Kidney glomerular epithelial cell (primary cell): ENCODE measurements around the gene CCDC85C.

Experiments used
- DNase-seq: peaks from one replicate; lab custom pipeline; 2025; lab: John Stamatoyannopoulos, UW

The CCDC85C gene

DNA sequence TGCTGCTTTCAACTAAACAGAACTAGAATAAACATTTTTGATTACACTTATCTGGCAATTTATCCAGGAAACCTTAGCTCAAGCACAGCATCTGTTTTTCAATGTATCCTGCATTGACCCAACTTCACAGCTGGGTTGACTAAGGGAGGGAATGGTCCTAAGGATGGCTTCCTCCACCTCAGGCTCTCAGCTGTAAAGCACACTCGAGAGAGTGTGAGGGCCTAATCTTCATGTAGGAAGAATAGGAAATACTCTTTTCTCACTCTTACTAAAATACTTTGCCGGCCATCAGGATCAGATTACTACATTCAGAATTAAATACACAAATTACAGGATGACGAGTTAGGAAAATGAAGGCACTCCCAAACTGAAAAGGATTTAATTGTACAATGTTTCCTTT lies 130.5 kb downstream of the CCDC85C start:
- no peak for DNase-seq

DNA sequence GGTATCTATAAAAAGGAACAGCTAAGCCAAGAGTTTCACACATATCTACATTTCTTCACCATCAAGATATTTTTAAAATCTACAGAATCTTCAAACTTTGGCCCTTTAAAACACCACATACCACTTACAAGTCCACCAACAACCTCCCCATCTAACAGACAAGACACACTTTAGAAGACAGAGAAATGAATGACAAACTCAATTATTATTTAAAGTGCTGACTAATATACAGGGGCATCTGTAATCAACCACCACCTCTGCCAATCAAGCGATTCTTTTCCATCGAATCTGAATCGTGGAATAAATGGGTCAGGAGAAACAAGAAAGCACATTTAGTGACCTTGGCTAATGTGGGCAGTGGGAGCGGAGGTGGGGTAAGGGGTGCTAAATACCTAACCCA lies 131.1 kb downstream of the CCDC85C start:
- peak; percentile 26 for DNase-seq

DNA sequence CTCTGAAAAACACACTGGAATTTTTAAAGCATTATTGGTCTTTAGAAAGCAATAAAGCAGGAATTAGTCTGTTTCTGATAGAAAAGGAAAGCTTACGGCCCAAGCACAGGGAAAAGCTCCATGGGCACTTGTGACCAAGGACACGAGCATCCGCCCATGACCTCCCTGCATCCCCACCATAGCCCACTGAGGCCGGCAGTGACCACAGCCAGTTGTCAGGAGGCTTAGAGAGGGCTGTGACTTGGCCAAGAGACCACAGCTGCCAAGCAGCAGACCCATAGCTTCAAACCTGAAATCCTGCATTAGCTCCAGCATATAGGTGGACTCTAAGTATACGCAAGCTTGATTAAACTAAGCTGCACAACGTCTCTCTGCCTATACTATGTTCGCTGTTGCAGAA lies 132.3 kb downstream of the CCDC85C start:
- no peak for DNase-seq

DNA sequence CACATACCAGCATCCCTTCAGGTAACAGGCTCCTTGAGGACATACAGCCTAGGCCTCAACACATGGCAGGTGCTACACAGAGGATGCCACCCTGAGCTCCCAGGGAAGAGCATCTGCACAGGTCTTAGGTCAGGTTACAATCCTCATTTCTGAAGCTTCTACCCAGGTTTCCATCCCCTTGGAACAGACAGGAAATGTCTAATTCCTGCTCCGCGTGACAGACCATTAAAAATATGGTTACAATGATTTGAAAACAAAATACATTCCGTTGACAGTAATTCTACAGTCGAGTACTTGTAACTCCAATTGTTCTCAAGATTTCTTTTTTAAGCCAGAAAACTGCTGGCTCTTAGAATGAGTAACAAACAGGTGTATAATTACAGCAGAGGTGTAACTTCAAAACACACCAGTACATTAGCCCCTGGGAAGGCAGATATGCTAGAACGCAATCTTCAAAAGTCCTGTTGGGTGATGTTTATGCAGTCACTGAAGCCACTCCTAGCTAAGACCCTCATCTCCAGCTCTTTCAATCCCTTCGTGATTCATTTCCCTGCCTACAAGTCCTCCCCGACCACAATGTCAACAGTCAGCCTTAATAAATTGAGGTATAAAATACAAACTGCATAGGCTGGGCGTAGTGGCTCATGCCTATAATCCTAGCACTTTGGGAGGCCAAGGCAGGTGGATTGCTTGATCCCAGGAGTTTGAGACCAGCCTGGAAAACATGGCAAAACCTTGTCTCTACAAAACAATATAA lies 135.0 kb downstream of the CCDC85C start:
- DNase-seq, result no peak

DNA sequence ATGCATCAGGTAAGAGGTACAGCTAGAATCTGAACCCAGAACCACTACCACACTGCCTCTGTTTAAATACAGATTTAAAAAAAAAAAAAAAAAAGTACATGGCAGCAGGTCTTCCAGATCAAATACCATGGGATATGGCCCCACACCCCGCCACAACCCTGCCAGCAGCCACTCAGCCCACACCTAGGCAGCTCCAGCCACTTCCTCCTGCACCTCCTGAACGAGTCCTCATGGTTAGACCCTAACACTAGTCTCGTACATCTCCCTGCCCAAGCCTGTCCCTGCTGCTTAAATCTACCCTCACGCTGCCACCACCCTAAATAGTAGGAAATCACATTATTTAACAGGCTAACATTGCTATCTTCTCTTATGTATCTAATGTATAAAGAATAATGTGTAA lies 135.9 kb downstream of the CCDC85C start:
- no peak for DNase-seq

DNA sequence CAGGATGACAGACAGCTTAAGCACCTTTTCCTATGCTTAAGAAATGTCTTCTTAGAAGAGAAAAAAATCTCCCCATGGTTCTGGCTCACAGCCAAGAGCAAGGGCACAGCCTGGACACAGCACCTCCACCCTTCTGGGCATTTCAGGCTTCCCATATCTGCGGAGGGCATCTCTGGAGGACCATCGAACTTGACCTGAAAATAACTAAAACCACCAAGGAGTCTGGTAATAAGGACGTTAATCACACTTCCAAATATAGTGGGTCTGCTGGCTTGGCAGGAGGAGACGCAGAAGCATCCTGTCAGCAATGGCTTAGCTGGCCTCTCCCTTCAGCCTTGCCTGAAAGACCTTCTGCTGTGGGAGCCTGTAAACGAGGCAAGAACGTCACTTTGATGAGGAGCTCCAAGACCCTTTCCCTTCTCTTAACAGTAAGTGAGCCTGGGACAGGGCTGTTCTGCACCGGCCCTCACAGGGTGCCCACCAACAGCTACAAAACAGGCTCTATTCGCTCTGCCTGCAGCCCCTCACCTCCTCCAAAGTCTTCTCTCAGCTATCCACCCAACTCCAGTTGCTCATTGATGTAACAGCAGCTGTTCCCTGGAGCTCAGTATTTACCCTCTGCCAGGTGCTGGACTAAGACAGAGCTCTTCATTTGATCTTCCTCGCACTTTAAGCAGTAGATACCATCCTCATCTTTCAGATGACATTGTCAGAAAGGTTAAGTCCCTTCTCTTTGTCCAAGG lies 136.5 kb downstream of the CCDC85C start:
- DNase-seq, result no peak

DNA sequence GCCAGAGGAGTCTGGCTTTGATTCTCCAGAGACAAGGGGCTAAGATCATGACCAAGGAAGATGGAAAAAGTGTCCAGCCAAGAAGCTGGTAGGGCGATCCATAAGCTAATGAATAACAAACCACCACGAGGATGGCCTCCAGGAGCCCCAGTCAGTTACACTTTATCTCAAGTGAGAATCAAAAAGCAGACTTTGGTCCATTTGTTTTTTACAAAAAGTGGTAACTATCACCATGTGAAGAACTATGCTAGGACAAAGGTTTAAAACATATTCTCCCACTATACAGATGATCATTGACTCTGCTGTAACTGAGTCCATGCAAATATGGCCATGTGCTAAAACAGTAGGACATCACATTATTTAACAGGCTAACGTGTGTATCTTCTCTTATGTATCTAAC lies 137.2 kb downstream of the CCDC85C start:
- DNase-seq, result no peak

DNA sequence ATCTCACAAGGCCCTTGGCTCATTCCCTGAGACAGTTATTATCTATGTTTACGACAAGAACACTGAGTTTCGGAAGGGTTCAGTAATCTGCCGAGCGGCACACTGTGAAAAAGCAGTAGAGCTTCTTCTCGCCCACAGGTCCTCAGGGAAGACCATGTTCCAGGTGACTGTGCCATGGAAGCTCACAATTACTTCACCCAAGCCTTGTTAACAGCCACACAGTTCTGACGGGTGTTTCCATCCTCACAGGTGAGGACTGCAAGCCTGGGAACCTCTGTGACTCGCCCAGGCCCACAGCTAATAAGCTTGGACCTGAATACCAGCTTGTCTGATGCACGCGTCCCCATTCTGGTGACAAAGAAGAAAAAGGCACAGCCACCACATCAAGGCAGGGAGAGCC lies 138.7 kb downstream of the CCDC85C start:
- no peak for DNase-seq

DNA sequence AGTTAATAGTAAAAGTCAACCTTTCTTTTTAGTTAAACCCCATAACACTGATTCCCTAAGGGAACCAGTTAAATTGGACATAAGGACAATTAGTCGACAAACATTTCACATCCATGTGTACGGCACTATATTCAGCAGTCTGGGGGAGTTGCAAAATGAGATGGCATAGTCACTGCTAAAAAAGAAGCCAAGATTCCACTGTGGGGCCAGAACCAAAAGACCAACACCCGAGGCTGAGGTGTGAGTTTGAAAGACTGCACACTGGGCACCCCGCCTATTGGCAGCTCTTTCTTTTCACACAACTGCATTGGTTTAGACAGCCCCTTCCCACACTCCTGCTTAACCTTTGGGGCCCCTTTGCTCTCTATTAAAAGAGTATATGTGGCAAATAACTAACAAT lies 140.0 kb downstream of the CCDC85C start:
- no peak for DNase-seq

DNA sequence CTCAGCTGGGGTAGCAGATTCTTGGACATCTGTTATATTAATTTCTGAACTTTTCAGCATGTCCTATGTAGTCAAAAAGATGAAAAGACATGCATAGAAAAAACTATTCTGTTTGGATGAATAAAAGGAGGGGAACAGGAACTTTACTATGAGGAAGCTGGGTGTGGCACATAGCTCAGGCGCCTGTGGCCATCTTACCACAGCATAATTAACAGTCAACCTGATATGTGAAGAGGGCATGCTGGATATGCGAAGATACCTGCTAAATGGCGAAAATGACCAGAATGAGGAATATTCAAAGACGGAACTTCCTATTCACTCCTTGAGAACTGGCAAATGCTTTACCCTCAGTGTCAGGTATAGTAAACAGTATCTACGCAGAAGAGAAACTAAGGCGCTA lies 141.8 kb downstream of the CCDC85C start:
- no peak for DNase-seq

DNA sequence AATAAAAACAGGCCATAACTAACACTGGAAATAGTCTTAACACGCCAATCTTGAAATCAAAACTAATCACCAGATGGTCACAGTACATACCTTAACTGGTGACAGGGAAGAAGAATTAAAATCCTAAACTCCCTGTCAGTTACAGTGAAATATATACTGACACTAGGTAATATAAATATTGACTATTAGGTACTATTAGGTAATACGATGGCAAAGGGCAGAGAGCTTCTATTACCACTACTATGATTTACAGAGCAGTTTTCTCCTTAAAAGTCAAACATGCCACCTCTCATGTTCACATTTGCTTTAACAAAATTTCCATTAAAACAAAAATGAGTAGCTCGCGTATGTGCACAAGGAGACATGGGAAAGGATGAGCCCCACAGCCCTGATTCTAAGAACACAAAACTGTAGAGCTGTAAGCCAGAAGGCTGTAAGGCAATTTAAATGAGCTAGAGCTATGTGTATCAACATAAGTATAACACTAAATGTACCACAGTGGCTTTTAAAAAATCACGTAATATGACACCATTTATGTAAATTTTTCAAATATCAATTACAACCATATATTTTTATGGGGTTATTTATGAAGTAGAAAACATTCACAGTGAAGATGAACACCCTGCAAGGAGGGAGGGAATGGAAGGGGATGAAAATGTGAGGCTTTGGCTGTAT lies 142.5 kb downstream of the CCDC85C start:
- DNase-seq, result no peak

DNA sequence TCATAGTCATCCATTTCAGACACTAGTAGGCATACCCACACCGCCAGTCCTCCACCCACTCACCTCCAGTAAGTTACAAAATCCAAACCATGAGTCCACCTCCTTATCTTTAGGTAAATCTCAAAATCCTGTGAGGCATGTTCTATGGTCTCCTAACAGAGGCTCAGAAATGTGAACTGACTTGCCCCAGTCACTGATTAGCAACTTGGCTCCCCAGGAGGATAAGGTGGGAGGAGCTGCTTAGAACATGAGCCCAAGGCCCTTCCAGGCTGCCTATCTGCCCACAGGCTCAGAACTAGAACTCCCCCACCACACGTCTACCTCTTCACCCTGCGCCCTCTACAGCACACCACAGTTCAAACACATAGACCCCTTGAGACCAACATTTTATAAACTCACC lies 143.2 kb downstream of the CCDC85C start:
- no peak for DNase-seq

DNA sequence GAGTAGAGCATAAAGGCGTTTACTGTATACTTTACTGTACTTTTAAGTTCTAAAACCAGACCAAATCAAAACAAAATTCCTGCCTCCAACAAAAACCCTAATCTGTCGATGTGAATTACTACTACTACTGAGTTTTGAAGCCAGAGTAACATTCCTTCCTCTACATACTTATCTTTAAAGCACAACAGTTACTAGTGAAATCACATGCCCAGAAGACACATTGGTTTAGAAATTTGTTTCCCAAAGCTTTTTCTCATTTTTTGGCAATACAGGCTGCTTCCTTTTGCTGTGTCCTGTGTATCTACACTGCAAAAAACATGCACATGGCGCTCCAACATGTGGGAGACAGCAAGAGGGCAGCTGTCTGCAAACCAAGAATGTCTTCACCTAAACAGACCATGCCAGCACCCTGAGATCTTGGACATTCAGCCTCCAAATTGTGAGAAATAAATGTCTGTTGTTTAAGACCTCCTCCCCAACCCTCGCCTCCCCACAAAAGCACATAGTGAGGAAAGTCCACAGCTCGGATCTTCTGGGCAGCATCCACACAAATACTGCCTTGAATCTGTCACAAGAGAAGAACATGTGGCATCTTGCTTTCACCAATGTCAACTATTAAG lies 144.4 kb downstream of the CCDC85C start:
- DNase-seq, result no peak

DNA sequence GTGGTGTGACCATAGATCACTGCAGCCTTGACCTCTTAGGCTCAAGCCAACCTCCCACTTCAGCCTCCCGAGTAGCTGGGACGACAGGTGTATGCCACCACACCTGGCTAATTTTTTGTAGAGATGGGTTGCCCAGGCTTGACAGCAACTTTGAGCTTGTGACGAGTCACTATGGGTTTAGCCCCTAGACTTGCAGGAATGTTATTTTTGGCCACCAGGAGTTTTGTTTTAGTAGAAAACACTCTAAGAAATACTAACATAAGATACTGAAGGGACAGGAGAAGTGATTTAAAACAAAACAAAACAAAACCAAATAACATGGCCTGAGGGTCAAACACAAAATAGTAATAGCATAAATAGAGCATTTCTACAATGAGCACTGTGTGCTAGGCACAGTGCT lies 149.8 kb downstream of the CCDC85C start:
- DNase-seq, result no peak

DNA sequence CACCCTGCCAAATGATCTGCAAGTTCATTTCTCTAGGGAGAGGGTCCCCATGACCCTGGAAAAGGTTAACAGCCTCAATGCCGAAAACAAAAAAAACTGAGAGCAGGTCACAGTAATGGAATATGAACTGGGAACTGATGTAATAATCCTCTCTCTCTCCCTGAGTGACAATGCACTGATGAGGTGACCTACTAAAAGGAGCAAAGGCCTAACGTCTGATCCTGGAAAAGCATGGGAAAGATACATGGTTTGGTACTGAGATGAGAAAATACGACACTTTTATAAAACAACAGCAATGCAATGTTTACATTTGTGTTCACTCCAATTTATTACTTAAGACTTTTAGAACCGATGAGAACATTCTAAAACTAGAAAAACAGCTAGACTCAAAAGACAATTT lies 151.0 kb downstream of the CCDC85C start:
- no peak for DNase-seq

DNA sequence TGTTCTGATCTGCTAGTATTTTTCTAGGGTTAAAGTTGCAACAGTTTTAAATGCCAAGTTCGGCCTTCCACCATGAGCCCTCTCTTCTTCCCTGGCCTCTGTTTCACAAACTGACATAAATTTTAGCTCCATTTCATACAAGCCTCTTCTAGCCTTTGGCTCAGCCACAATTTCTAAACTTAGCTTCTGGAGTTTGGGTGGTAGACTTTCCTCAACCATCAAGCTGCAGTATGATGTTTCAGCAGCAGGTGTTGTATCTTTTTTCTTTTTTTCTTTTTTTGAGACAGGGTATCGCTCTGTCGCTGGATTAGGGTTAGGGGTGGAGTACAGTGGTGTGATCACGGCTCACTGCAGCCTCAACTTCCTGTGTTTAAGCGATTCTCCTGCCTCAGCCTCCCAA lies 152.8 kb downstream of the CCDC85C start:
- no peak for DNase-seq

DNA sequence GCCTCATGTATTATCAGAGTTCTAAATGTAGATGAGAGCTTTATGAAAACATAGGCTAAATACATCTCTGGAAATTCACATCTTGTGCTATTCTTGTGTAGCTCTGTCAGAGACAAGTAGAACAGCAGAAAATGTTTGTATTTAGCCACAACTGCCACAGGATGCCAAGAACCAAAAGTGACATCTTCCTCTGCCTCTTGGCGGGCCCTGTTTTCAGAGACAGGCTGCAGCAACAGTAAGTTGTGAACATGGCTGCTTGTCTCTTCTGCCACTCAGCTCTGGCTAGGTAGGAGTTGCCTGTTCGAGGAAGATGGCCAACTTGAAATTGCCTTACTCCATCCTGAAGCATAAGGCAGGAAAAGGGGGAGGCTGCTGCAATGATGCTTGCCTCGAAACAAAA lies 153.7 kb downstream of the CCDC85C start:
- DNase-seq, result no peak
